Endothelial cell of umbilical vein (primary cell): ENCODE data around the gene RAPGEF6. TPM values are rescaled to one million over a fixed set of nuclear protein-coding genes. Genes with fewer than 3 reads are reported as not detected.

ENCODE experiments used
- BruUV-seq: library from RNA; stranded (reverse); fragments of 400-500 nt; replicated peaks from 2 replicates; lab custom pipeline; 2021; lab: Mats Ljungman, UMichigan
- CTCF ChIA-PET: fragments of 300-600, 350-600 bp; sonication (Branson Sonifier 250); formaldehyde crosslinking; loops from one replicate; lab custom pipeline; 2021; ENCODE audit warnings: antibody characterized with exemption, inconsistent platforms; lab: Charles Lee
- POLR2A ChIA-PET: fragments of 300-600, 350-600 bp; sonication (Branson Sonifier 250); formaldehyde crosslinking; loops from one replicate; lab custom pipeline; 2021; ENCODE audit warnings: antibody characterized with exemption, inconsistent platforms; lab: Charles Lee
- DNase-seq: peaks from one replicate; pipeline ENCODE4 v3.0.0-alpha.2; 2011; ENCODE audit warnings: low read depth, low spot score
- FAIRE-seq: peaks from 2 replicates; lab custom pipeline; 2011; peaks lifted over from hg19 to GRCh38; lab: Jason Lieb, UNC
- H2AFZ ChIP-seq: 2 replicates; pipeline ENCODE4 v1.6.0; 2012; ENCODE audit warnings: low read depth, low read length, control low read depth, inconsistent platforms
- H3K27ac ChIP-seq: 2 replicates; pipeline ENCODE4 v1.5.1; 2011; ENCODE audit warnings: low read depth, mild to moderate bottlenecking, control low read depth, low read length, moderate library complexity; ENCODE audit not compliant: insufficient read depth
- H3K27me3 ChIP-seq, 2 experiments: 2 replicates each; pipeline versions ENCODE4 v1.6.0 to v1.6.1; 2011; ENCODE audit warnings: low read length in 2 of 2, mixed read lengths in 1 of 2; ENCODE audit not compliant: control insufficient read depth in 2 of 2, insufficient read depth in 2 of 2
- H3K36me3 ChIP-seq, 2 experiments: 2 replicates in 1 of 2; 3 replicates in 1 of 2; pipeline ENCODE4 v1.5.1; 2011; ENCODE audit warnings: low read length in 2 of 2, mild to moderate bottlenecking in 1 of 2, moderate library complexity in 1 of 2; ENCODE audit not compliant: control insufficient read depth in 2 of 2, insufficient read depth in 2 of 2; ENCODE audit errors: extremely low read depth in 1 of 2
- H3K4me1 ChIP-seq: 3 replicates; pipeline ENCODE4 v1.5.1; 2011; ENCODE audit warnings: mild to moderate bottlenecking, low read length; ENCODE audit not compliant: control insufficient read depth, insufficient read depth; ENCODE audit errors: extremely low read depth
- H3K4me2 ChIP-seq: 2 replicates; pipeline ENCODE4 v1.6.1; 2011; ENCODE audit warnings: low read length, control low read depth, mixed read lengths; ENCODE audit not compliant: insufficient read depth
- H3K4me3 ChIP-seq, 3 experiments: fragments of 200-600 bp in 1 of 3; sonication (generic), shearing (Covaris generic) in 1 of 3; replicated peaks in 1 of 3; 2 replicates each; pipeline ENCODE4 v1.5.1; 2011 to 2016; ENCODE audit warnings: control low read depth in 3 of 3, low read length in 3 of 3, mild to moderate bottlenecking in 2 of 3, inconsistent platforms in 1 of 3, low read depth in 1 of 3, moderate library complexity in 1 of 3; ENCODE audit not compliant: insufficient read depth in 1 of 3
- H3K79me2 ChIP-seq: 2 replicates; pipeline ENCODE4 v1.6.0; 2012; ENCODE audit warnings: low read length, inconsistent platforms; ENCODE audit not compliant: control insufficient read depth, insufficient read depth
- H3K9ac ChIP-seq: replicated peaks from 2 replicates; pipeline ENCODE3; 2011; ENCODE audit warnings: low read length, control low read depth; ENCODE audit not compliant: insufficient read depth; ENCODE audit errors: extremely low read depth
- H3K9me1 ChIP-seq: replicated peaks from 3 replicates; pipeline ENCODE4 v1.6.0; 2011; ENCODE audit warnings: mild to moderate bottlenecking, low read length; ENCODE audit not compliant: control insufficient read depth, insufficient read depth; ENCODE audit errors: extremely low read depth
- H3K9me3 ChIP-seq: replicated peaks from 2 replicates; pipeline ENCODE4 v1.5.1; 2012; ENCODE audit warnings: low read length, inconsistent platforms; ENCODE audit not compliant: control insufficient read depth, insufficient read depth
- H4K20me1 ChIP-seq: replicated peaks from 2 replicates; pipeline ENCODE3; 2011; ENCODE audit warnings: mild to moderate bottlenecking, low read length; ENCODE audit not compliant: control insufficient read depth, insufficient read depth; ENCODE audit errors: extremely low read depth
- CTCF ChIP-seq, 2 donors: IDR thresholded peaks; 1 replicate in 1 of 2; 2 replicates in 1 of 2; pipeline ENCODE4 v1.5.1; 2011; ENCODE audit warnings: low read length in 2 of 2, mild to moderate bottlenecking in 2 of 2, moderate library complexity in 2 of 2, control low read depth in 1 of 2, inconsistent platforms in 1 of 2, low read depth in 1 of 2; ENCODE audit not compliant: insufficient read depth in 1 of 2; ENCODE audit errors: extremely low read depth in 1 of 2
- EZH2 ChIP-seq: IDR thresholded peaks from 2 replicates; pipeline ENCODE4 v1.6.1; 2012; ENCODE audit warnings: borderline replicate concordance, low read depth, mild to moderate bottlenecking, moderate library complexity, low read length, inconsistent platforms; ENCODE audit not compliant: severe bottlenecking
- FOS ChIP-seq: IDR thresholded peaks from 2 replicates; pipeline ENCODE4 v1.6.1; 2011; ENCODE audit warnings: mild to moderate bottlenecking, low read length, moderate library complexity, borderline replicate concordance; ENCODE audit not compliant: insufficient read depth
- GATA2 ChIP-seq: IDR thresholded peaks from 2 replicates; pipeline ENCODE4 v1.7.0; 2011; ENCODE audit warnings: low read depth, mild to moderate bottlenecking, moderate library complexity, mixed read lengths, low read length; ENCODE audit not compliant: insufficient read length, insufficient read depth
- JUN ChIP-seq: IDR thresholded peaks from 2 replicates; pipeline ENCODE4 v1.6.1; 2011; ENCODE audit warnings: borderline replicate concordance, low read depth; ENCODE audit not compliant: insufficient read length, insufficient read depth
- MAX ChIP-seq: IDR thresholded peaks from 2 replicates; pipeline ENCODE4 v1.6.1; 2011; ENCODE audit not compliant: insufficient read depth, insufficient read length
- MYC ChIP-seq: IDR thresholded peaks from one replicate; pipeline ENCODE4 v1.6.1; 2011; ENCODE audit warnings: mild to moderate bottlenecking, low read depth, low read length
- POLR2A ChIP-seq: IDR thresholded peaks from 2 replicates; pipeline ENCODE4 v1.6.1; 2012; ENCODE audit warnings: low read depth, mild to moderate bottlenecking, control low read depth, low read length
- POLR2AphosphoS5 ChIP-seq: IDR thresholded peaks from 2 replicates; pipeline ENCODE4 v1.6.1; 2012; ENCODE audit warnings: low read depth, mild to moderate bottlenecking, control low read depth, low read length, moderate library complexity; ENCODE audit not compliant: insufficient read depth
- dilution Hi-C: fragments of 300-500 bp; cut with MboI; formaldehyde crosslinking; loops from one replicate; pipeline ENCODE4 v1.15.0; 2019; ENCODE audit warnings: low sequenced_read_pairs; ENCODE audit not compliant: extremely low pct_ligation_motif_present
- intact Hi-C: fragments of 100-400 bp; cut with micrococcal nuclease; formaldehyde crosslinking; loops from one replicate; pipeline ENCODE4 v1.10.0; 2022
- polyA plus RNA-seq, 4 experiments: library from polyadenylated mRNA; depleted of rRNA in 3 of 4; stranded (reverse) in 3 of 4; unstranded in 1 of 4; fragments of >200 nt; gene quantifications; 2 replicates each; pipeline versions ENCODE4 v1.2.1 to v1.2.3, GENCODE V29; 2011 to 2012; ENCODE audit warnings: missing spikeins in 1 of 4
- total RNA-seq: library from RNA; stranded (reverse); gene quantifications from 2 replicates; pipeline ENCODE4 v1.2.3, GENCODE V29; 2021

The RAPGEF6 gene
- total and polyA plus RNA-seq, 2 donors (not counting 3 experiments of a cell fraction or from before 2014, with no cell fraction given), result 3.5 to 17.5 TPM

GRCh38 chr5:131466171-131466766, 168.8 kb downstream of the RAPGEF6 start:
- CTCF ChIA-PET, result no interaction called here
- DNase-seq (no peak), FAIRE-seq (no peak)
- TF ChIP-seq EZH2 (no peak), MYC (no peak), GATA2 (no peak), FOS (no peak), MAX (no peak), POLR2AphosphoS5 (no peak), JUN (no peak), CTCF (IDR thresholded peaks at IDR 0.05; ENCODE audit: extremely low read depth in 1 of 2, insufficient read depth in 1 of 2, low read depth in 1 of 2, low read length in 2 of 2) (no peak), POLR2A (no peak)
- Histone ChIP-seq H3K27ac (no peak overlapping the region), H3K27me3 (no peaks in the 10 kb centered on the region), H3K4me2 (no peak overlapping the region), H3K79me2 (no peaks in the 10 kb centered on the region), H3K4me3 (no peak overlapping the region), H4K20me1 (no peaks in the 10 kb centered on the region), H3K9me1 (no peaks in the 10 kb centered on the region), H2AFZ (no peak overlapping the region), H3K9ac (no peak overlapping the region), H3K4me1 (peaks cover 15% of the 10 kb centered on the region), H3K36me3 (peaks cover 0 to 2% of the 10 kb centered on the region in 2 experiments), H3K9me3 (no peaks in the 10 kb centered on the region)
- intact Hi-C loops, result no loop called here
- no TSS peak for BruUV-seq
- dilution Hi-C loops, result no loop called here
- POLR2A ChIA-PET, result no interaction called here
